HG02610 (cell line): ENCODE results near the gene FAM222A.

Experiments
- ATAC-seq: cut with Tn5 transposase; IDR thresholded peaks from one replicate; pipeline ENCODE4 v1.9.1; 2021; ENCODE audit warnings: mild to moderate bottlenecking, moderate library complexity; ENCODE audit not compliant: unreplicated experiment

FAM222A gene

DNA sequence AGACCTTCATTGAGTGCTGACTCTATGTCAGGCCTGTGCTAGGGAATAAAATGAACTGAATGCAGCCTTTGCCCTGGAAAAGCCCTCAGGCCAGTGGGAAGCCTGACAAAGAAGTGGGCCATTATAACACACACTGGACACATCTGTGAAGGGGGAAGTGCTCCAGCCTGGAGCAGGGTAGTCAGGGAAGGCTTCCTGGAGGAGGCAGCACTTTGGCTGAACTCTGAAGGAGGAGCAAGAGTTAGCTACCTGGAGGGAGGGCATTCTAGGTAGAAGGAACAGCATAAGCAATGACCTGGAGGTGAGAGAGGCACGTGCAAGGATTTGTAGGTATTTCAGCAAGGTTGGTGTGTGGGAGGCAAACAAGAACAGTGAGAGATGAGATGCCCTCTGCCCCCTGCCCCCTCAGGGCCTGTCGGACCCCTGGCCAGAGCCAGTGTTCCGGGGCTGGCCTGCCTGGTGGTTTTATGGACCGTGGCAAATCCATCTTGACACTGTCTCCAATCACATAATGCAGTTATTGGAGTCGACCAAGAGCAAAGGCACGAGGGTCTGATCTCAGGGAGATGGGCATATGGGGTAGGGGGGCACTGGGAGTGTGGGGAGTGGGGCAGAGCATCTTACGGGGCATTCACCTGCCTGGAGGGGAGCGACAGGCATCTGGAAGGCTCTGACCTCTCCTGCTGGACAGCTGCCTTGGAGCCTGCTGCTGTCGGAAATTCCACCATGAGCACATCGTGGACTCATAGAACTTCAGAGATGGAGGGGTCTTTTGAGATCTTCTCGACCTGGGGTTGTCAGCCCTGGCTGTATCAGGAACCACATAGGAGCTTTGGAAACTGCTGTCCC lies 2.7 kb upstream of the FAM222A start:
- ATAC-seq: no peak

- ATAC-seq: no peak
These were observed 1.8 kb upstream of the FAM222A start for GRCh38 chr12:109711596-109712461.

GRCh38 chr12:109714141-109714912 lies 702 bp downstream of the FAM222A start:
- ATAC-seq: peak; percentile 6

DNA sequence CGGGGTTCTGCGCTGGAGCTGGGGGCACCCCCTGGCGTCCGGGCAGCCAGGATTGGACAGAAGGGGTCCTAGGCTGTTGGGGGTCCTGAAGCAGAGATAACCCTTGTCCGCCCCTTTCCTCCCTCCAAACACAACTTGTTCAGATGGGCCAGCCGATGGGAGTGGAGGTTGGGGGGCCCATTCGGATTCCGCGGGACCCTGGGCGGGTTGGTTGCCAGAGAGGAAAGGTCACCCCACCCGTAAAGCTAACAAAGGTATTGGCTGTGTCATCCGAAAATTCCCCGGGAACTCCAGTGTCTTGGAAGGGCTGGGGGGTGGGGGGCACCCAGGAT lies 1.3 kb downstream of the FAM222A start:
- ATAC-seq: no peak

GRCh38 chr12:109715310-109716091 lies 1.9 kb downstream of the FAM222A start:
- no peak for ATAC-seq

DNA sequence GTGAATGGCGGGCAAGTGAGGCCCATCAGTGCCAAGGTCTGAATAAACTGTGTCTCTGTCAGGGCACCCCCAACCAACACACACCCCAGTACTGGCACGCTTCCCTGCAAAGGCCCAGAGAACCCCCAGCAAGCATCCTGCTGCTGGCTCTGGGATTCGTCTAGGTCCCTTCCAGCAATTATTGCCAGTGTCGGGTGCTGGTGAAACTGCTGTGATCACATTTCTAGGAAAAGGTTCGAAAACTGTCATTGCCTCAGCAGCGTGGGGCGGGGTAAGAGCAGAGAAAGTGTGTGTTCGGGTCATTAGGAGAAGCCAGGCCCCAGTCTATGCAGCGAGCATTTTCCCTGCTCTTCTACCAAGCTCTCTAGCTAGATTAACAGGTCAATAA lies 2.5 kb downstream of the FAM222A start:
- ATAC-seq: no peak

DNA sequence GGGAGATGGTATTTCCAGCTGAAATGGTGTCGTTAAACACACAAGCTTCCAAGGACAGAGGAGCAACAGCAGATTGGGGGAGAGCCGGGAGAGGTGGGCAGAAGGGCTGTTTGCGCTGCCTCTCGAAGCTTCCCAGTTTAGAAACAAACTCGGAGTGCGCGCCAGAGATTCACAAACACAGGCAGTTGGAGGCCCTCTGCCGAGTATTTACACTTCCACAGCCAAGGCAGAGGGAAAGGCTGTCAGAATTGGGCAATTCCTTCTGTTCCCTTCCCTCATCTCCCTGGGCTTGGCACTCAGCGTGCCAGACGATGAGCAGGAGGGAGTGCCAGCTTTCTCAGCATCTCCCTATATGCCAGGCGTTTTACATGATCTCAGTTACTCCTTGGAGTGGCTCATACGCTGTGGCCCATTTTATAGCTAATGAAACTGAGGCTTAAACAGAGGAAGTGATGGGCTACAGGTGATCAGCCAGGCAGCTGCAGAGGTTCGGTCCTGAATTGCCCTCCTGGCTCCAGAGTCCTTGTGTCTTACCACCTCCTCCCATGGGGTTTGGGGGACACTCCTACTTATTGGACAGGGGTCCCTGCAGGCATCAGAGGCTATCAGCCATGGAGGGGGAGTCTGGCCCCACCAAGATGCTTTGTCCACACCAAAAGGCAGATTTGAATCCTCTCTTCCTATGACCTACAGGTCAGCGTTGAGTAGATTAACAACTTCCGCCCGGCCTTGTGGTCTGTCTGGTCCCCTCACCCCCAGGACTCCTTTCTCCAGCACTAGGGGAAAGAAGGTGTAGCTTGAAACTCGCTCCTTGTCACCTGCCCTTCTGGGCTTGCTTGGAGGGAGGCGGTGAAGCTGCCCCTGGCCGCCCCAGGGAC lies 3.1 kb downstream of the FAM222A start:
- ATAC-seq: no peak

DNA sequence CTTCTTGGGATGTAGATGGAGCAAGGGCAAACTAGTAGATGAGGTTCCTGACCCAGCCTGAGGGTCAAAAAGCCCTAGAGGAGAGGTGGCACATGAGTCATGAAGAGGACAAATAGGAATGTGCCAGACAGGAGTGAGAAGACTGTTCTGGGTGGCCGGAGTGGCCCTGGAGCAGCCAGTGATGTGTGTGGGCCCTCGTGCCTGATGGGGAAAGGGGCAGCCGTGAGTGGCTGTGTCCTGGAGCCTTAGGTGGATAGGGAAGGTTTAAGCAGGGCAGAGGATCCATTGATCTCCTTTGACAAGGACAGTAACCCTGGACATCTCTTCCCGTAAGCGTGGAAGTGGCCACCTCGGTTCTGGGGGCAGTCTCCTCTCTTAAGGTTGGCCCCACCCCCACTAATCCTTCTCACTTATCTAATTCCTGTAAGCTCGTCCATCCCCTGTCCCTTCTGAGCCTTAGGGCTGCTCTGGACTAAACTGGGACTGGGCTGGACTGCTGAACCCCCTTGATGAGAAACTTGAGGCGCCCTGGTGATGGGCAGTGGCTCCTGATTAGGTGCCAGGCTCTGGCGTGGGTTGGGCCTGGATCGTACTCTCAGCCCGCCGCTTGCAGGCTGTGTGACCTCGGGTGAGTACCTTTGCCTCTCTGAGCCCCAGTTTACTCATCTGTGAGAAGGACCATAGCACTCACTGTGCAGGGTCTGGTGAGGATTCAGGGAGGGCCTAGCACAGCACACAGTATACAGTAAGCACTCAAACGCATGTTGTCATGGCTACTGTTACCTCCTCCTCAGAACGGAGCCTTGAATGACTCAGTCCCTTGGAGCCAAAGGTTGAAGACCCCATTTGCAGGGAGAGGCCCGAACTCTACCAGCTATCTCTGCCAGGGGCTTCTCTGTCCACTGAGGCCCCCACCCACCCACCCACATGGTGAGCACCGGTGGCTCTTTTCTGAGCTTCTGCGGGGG lies 4.0 kb downstream of the FAM222A start:
- ATAC-seq: no peak

- no peak for ATAC-seq
These were observed 4.8 kb downstream of the FAM222A start for GRCh38 chr12:109718390-109718789.

DNA sequence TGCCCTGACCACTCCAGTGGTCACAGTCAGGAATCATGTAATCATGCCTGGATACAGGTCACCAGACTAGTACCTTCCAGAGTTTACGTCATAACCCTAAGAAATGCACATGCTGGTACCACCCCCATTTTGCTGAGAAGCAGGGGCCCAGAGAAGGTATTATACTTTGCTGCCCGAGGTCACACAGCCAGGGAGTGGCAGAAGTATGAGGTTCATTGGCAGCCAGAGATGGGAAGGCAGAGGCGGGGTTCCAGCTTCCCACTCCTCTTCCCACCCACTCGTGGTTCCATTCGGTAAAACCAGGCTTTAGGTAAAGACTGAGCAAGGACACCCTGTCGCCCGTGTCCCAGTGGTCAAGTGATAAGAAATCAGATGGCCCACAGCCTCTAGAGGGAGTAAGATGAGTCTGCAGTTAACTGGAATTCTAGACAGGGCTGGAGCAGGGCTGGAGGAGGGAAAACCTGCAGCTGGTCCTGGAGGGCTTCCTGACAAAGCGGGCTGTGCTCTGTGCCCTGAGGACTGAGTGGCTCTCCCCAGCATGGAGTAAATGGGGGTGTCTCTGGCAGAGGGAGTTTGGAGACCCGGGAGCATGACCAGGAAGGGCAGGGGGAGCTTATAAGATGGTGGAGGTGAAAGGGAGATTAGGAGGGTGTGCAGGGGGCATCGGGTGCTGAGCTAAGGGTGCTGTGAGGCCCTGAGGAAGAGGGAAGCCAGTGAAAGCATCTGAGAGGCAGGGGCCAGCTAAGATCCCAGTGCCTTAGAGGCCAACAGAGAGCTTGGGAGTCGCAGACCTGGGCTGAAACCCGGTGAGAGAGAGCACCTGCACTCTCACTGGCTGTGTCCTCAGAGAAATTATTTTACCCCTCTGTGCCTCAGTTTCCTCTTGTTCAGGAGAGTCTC lies 5.7 kb downstream of the FAM222A start:
- ATAC-seq: no peak

GRCh38 chr12:109720152-109720856 lies 6.7 kb downstream of the FAM222A start:
- ATAC-seq: no peak

DNA sequence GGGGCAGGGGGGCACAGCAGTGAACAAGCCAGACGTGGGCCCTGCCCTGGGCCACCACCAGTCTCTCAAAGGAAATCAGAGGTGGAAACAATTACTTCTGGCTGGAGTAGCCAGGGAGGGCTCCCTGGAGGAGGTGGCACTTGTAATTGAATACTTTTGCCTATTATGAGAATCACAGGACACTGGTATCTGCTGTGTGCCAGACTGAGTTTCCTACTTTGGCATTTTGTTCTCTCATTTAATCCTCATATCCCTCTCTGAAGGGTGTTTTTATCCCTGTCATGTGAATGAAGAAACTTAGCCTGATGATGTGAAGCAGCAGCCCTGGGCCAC lies 7.2 kb downstream of the FAM222A start:
- ATAC-seq: no peak

DNA sequence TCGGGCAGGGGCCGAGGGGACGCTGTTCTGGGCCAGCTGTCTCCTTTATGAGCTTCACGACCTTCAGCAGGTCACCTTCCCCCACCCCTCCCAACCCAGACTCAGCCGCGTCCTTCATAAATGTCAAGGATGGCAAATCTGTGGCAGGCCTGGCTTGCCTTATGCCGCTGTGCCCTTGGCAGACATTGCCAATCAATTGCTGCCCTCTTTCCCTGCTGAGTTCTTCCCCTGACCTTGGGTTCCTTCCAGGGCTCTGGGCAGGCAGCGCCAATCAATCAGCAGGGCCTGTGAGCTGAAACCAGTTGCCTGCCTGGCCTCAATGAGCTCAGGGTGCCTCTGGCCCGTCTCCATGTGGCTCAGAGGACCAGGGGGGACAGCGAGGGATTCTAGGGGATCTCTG lies 7.7 kb downstream of the FAM222A start:
- ATAC-seq: no peak

DNA sequence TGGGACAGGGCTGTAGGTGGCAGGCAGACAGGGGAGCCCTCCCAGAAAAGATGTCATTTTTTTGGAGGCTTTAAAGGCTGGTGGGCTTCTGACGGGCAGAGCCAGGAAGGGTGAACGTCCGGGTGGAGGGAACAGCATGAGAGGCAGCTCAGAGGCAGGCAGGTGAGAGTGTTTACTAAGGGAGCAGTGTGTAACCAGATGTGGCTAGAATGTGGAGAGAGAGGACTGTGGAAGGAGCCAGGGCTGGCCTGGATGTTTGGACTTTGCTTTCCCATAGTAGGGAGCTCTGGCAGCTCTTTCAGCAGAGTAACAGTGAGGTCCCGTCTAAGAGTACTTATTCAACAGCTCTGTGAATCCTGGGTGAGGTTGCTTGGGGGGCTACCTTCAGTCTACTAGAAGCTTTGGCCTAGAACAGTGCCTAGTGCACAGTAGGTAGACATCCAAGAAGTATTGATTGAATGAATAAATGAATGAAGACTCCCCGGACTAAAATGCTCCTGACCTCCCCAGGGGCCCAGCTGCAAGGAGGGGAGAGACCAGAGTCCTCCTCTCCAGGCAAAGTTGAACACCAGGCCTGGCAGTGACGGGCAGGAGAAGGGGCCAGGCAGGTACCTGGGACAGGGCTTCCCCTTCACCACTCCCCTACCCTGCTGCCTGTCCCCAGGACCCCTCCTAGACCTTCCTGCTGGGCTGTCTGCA lies 8.5 kb downstream of the FAM222A start:
- no peak for ATAC-seq

- ATAC-seq: no peak
These were observed 9.1 kb downstream of the FAM222A start for GRCh38 chr12:109722721-109723094.

GRCh38 chr12:109723311-109723881 lies 9.8 kb downstream of the FAM222A start:
- ATAC-seq: no peak
